Measurements from ENCODE around the gene SLC25A15.

- TF ChIP-seq POLR2A (IDR thresholded peaks at IDR 0.05; ENCODE audit: low read length) (no peak), GATA1 (IDR thresholded peaks at IDR 0.05; ENCODE audit: low read depth, low read length) (no peak)
These were observed 25.4 kb downstream of the SLC25A15 start for GRCh38 chr13:40814803-40815202.

Data from erythroblast (primary cell).